AG10803 (cell line): ENCODE measurements around the gene PDK4.

Experiments used
- DNase-seq: peaks from one replicate; pipeline ENCODE4 v3.0.0; 2010; ENCODE audit warnings: low read depth
- H3K4me3 ChIP-seq: 2 replicates; pipeline ENCODE4 v1.5.1; 2011; ENCODE audit warnings: mild to moderate bottlenecking, low read length, control low read depth
- CTCF ChIP-seq: conservative IDR thresholded peaks from 2 replicates; pipeline ENCODE4 v1.5.1; 2011; ENCODE audit warnings: mild to moderate bottlenecking, low read length, control low read depth, inconsistent platforms

The PDK4 gene

GRCh38 chr7:95550546-95550945 lies 45.8 kb downstream of the PDK4 start:
- no peak for TF ChIP-seq CTCF
- no peak for DNase-seq
- no peak overlapping the region for H3K4me3 ChIP-seq

- no peak for TF ChIP-seq CTCF
- peak; percentile 31 for DNase-seq
- H3K4me3 ChIP-seq = no peak overlapping the region
Measured at GRCh38 chr7:95549818-95550529, 46.3 kb downstream of the PDK4 start.

- no peak for DNase-seq
- no peak for TF ChIP-seq CTCF
Measured at GRCh38 chr7:95547361-95548348, 48.7 kb downstream of the PDK4 start.

GRCh38 chr7:95546647-95547046 lies 49.7 kb downstream of the PDK4 start:
- H3K4me3 ChIP-seq = no peak overlapping the region
- TF ChIP-seq CTCF = no peak
- no peak for DNase-seq

More at GRCh38 chr7:95547361-95548348, 48.7 kb downstream of the PDK4 start:
- H3K4me3 ChIP-seq = no peak overlapping the region

GRCh38 chr7:95545673-95546072 lies 50.6 kb downstream of the PDK4 start:
- TF ChIP-seq CTCF = no peak
- H3K4me3 ChIP-seq = no peak overlapping the region
- DNase-seq = no peak

DNA sequence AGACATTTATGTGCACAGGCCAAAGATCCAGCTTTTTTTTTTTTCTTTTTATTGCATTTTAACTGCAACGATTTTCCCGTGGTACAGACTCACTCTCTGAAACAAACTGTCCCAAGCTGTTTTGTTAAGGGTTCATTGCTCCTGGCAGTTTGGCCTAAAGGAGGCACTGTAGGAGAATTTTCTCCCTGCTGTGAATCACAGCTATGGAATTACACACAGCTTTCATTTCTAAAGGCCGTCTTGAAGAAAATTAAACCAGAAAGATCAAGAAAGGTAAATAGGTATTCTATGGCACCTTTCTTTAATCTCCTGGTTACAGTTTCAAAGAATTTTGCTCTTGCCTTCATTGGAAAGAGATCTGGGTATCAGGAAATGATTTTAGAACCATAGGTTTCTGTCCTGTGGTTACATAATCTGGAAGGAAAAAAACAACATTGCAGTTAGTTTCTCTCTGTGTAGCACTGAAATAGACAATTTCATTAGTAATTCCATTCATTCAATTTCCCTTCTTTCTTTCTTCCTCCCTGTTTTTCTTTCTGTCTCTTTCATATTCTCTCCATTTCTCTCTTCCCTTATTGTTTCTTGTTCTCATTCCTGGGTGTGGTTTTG lies 51.2 kb downstream of the PDK4 start:
- peak; percentile 66 for DNase-seq
- peak; percentile 91 for TF ChIP-seq CTCF
- H3K4me3 ChIP-seq = peak overlapping the region; percentile 53
